ENCODE results near the gene THEM5.
"Not testable (repeated sequence)": the region's sequence is repeated elsewhere in the genome, so short reads cannot be mapped to it uniquely, and the experiment has no call there.

THEM5 gene

GRCh38 chr1:151871284-151872030 lies 17.9 kb upstream of the THEM5 start:
- in situ Hi-C loops (cut with HindIII; ENCODE audit: low pct_ligation_motif_present, low pct_unique_long_range_greater_than_20kb, low sequenced_read_pairs), result no loop called here
- DNase-seq, result no peak

- DNase-seq, result no peak
- in situ Hi-C loops (cut with HindIII; ENCODE audit: low pct_ligation_motif_present, low pct_unique_long_range_greater_than_20kb, low sequenced_read_pairs), result no loop called here
Measured at GRCh38 chr1:151868486-151868885, 15.0 kb upstream of the THEM5 start.

- DNase-seq, result no peak
- in situ Hi-C loops (cut with HindIII; ENCODE audit: low pct_ligation_motif_present, low pct_unique_long_range_greater_than_20kb, low sequenced_read_pairs), result no loop called here
Measured at GRCh38 chr1:151867765-151868411, 14.4 kb upstream of the THEM5 start.

GRCh38 chr1:151867321-151867720 lies 13.8 kb upstream of the THEM5 start:
- in situ Hi-C loops (cut with HindIII; ENCODE audit: low pct_ligation_motif_present, low pct_unique_long_range_greater_than_20kb, low sequenced_read_pairs), result no loop called here
- DNase-seq, result no peak

- in situ Hi-C loops (cut with HindIII; ENCODE audit: low pct_ligation_motif_present, low pct_unique_long_range_greater_than_20kb, low sequenced_read_pairs), result no loop called here
- no peak for DNase-seq
Measured at GRCh38 chr1:151864411-151864810, 10.9 kb upstream of the THEM5 start.

GRCh38 chr1:151862604-151863003 lies 9.1 kb upstream of the THEM5 start:
- in situ Hi-C loops (cut with HindIII; ENCODE audit: low pct_ligation_motif_present, low pct_unique_long_range_greater_than_20kb, low sequenced_read_pairs), result no loop called here
- no peak for DNase-seq

GRCh38 chr1:151860504-151861187 lies 7.1 kb upstream of the THEM5 start:
- in situ Hi-C loops (cut with HindIII; ENCODE audit: low pct_ligation_motif_present, low pct_unique_long_range_greater_than_20kb, low sequenced_read_pairs), result no loop called here
- DNase-seq, result no peak

- no peak for DNase-seq
- in situ Hi-C loops (cut with HindIII; ENCODE audit: low pct_ligation_motif_present, low pct_unique_long_range_greater_than_20kb, low sequenced_read_pairs), result no loop called here
Measured at GRCh38 chr1:151859891-151860293, 6.4 kb upstream of the THEM5 start.

- in situ Hi-C loops (cut with HindIII; ENCODE audit: low pct_ligation_motif_present, low pct_unique_long_range_greater_than_20kb, low sequenced_read_pairs), result no loop called here
- no peak for DNase-seq
Measured at GRCh38 chr1:151858886-151859665, 5.6 kb upstream of the THEM5 start.

- in situ Hi-C loops (cut with HindIII; ENCODE audit: low pct_ligation_motif_present, low pct_unique_long_range_greater_than_20kb, low sequenced_read_pairs), result no loop called here
- no peak for DNase-seq
Measured at GRCh38 chr1:151858030-151858746, 4.7 kb upstream of the THEM5 start.

- in situ Hi-C loops (cut with HindIII; ENCODE audit: low pct_ligation_motif_present, low pct_unique_long_range_greater_than_20kb, low sequenced_read_pairs), result no loop called here
- DNase-seq, result no peak
Measured at GRCh38 chr1:151855933-151856332, 2.4 kb upstream of the THEM5 start.

GRCh38 chr1:151855516-151855915 lies 2.0 kb upstream of the THEM5 start:
- in situ Hi-C loops (cut with HindIII; ENCODE audit: low pct_ligation_motif_present, low pct_unique_long_range_greater_than_20kb, low sequenced_read_pairs); DNase-seq: not testable (repeated sequence)

GRCh38 chr1:151854658-151855057 lies 1.1 kb upstream of the THEM5 start:
- DNase-seq, result no peak
- in situ Hi-C loops (cut with HindIII; ENCODE audit: low pct_ligation_motif_present, low pct_unique_long_range_greater_than_20kb, low sequenced_read_pairs), result no loop called here

- in situ Hi-C loops (cut with HindIII; ENCODE audit: low pct_ligation_motif_present, low pct_unique_long_range_greater_than_20kb, low sequenced_read_pairs), result no loop called here
- DNase-seq, result no peak
Measured at GRCh38 chr1:151852733-151853132, 779 bp downstream of the THEM5 start.

GRCh38 chr1:151851886-151852285 lies 1.6 kb downstream of the THEM5 start:
- in situ Hi-C loops (cut with HindIII; ENCODE audit: low pct_ligation_motif_present, low pct_unique_long_range_greater_than_20kb, low sequenced_read_pairs), result no loop called here
- DNase-seq, result no peak

GRCh38 chr1:151849871-151850270 lies 3.6 kb downstream of the THEM5 start:
- no peak for DNase-seq
- in situ Hi-C loops (cut with HindIII; ENCODE audit: low pct_ligation_motif_present, low pct_unique_long_range_greater_than_20kb, low sequenced_read_pairs), result no loop called here

GRCh38 chr1:151849126-151849525 lies 4.4 kb downstream of the THEM5 start:
- DNase-seq, result no peak
- in situ Hi-C loops (cut with HindIII; ENCODE audit: low pct_ligation_motif_present, low pct_unique_long_range_greater_than_20kb, low sequenced_read_pairs), result no loop called here

GRCh38 chr1:151847867-151848596 lies 5.5 kb downstream of the THEM5 start:
- in situ Hi-C loops (cut with HindIII; ENCODE audit: low pct_ligation_motif_present, low pct_unique_long_range_greater_than_20kb, low sequenced_read_pairs), result no loop called here

More at GRCh38 chr1:151847867-151848596, 5.5 kb downstream of the THEM5 start:
- no peak for DNase-seq

Measured in ACHN (cell line).